ENCODE measurements around the gene SPON1.
"Not testable (repeated sequence)": the region's sequence is repeated elsewhere in the genome, so short reads cannot be mapped to it uniquely, and the experiment has no call there.

SPON1 gene

DNA sequence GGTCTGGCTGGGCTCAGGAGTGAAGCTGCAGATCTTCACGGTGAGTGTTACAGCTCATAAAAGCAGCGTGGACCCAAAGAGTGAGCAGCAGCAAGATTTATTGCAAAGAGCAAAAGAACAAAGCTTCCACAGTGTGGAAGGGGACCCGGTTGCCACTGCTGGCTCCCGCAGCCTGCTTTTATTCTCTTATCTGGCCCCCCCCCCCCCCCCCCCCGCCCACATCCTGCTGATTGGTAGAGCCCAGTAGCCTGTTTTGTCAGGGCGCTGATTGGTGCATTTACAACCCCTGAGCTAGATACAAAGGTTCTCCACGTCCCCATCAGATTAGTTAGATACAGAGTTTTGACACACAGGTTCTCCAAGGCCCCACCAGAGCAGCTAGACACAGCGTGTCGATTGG lies 128.1 kb downstream of the SPON1 start:
- not testable (repeated sequence) for DNase-seq

DNA sequence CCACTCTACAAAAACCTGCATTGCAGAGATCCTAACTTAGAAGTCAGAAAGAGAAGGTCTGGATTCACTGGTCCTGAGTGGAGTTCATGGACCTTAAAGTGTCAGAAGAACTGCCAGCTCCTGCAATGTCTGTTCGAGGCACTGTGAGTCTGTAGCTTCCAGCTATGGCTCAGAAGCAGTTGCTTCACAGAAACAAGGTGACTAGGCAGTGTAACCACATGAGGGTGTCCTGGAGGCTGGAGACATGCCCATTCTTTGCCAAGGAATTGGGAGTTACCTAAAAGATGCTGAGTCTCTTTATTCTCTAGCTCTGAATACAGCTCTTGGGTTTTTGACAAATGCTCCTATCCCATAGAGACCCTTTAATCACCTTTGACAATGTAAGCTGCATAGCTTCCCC lies 130.5 kb downstream of the SPON1 start:
- no peak for DNase-seq

DNA sequence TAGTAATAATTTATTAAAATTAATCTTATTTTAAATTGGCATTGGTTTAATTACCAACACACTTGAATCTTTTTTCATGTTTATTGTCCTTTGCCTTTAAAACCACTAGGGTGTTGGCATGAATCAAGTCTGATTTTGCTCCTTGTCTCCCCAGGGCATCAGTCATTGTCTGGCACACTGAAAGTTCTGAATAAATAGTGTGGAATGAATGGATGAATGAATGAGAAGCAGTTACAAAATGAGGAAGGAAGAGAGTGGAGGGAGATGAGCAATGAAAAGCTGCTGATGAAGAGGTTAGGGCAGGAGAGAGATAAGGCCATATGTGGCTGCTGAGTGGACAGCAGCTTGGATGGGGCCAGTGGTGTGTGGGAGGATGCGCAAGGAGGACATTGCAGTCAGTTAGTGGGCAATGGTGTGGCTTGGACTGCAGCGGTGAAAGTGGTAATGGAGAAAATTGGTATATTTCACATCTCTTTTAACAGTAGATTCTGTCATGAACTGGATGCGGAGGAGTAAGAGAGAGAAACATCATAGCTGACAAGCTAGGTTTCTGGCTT lies 132.0 kb downstream of the SPON1 start:
- no peak for DNase-seq

DNA sequence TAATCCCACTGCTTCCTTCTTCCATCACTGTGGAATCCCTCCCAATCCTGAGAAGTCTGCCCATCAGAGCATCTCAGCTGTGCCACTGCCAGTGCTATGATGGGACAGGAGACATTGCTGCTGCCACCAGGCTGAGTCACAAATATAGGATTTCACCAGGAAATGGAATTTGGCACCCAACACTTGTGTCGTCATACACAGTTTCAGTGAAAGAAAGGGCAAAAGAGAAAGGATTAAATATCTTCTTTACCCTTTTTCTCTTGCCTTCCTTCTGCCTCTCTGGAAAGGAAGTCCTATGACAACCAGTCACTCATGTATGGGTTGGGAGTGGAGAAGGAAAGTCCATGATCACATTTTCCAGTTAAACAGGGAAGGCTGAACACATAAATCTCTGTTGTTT lies 133.4 kb downstream of the SPON1 start:
- no peak for DNase-seq

DNA sequence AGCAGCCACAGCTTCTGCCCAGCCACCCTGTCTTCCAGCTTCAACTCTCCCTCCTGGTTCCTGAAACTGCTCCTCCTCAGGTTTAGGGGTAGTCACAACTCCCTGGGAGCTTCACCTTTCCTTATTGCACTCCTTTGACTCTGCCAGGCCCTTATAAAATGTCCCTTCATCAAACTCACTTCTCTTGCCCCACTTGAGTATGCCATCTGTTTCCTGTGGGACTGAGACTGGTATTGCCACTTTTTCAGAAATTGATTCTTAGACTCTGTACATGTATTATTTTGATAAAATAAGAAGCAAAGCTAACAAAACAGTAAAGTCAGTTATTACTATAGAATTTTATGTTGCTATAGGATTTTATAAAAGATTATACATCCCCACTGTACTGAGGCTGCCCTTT lies 134.1 kb downstream of the SPON1 start:
- DNase-seq, result no peak

DNA sequence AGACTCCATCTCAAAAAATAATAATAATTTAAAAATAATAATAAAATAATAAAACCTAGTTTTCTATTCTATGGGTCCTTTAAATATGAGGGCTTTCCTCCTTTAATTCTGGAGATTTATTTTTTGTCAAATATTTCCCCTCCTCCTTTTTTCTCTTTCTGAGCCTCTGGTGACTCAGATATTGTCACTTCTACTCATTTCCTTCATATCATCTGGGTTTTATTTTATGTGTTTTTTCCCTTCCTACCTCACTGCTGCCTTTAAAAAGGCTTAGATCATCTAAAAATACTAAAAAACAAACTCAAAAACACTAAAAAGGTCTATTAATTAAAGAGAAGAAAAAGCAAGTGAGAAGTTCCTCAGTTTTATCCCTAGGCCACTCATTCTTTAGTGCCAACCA lies 138.9 kb downstream of the SPON1 start:
- DNase-seq, result no peak

DNA sequence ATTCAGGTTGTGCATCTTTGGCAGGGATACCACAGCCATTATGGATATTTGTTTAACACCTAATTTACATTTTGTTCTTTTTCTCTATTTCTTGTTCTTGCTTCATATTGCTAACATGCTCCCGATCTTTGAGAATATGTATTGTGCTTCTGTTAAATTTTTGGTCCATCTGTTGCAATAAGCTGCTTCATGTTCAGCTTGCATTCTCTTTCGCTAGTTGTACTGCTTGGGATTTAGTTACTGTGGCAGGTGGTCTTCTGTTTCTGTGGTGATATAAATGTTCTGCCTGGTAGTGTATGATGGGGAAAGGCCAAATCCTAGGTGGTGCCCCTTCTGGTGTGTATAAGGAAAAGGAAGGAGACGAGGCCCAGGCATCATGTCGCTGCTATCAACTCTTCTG lies 140.2 kb downstream of the SPON1 start:
- no peak for DNase-seq

DNA sequence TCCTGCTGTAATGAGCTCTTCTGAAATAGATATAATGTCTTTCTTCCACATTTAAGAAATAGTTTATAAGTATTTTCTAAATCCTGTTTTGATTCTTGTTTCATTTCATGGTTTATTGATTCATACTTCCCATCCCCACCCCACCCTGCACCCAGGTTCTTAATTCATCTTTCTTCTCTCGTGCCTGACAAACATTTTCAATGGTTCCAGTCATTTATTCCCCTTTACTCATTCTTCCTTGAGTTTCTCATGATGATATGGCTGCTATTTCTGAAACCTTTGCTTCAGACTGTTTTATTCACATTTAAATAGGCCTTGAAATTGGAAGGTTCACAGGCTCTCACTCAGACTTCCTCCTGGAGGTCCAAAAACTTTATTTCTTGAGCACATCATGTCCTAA lies 142.9 kb downstream of the SPON1 start:
- DNase-seq, result no peak

DNA sequence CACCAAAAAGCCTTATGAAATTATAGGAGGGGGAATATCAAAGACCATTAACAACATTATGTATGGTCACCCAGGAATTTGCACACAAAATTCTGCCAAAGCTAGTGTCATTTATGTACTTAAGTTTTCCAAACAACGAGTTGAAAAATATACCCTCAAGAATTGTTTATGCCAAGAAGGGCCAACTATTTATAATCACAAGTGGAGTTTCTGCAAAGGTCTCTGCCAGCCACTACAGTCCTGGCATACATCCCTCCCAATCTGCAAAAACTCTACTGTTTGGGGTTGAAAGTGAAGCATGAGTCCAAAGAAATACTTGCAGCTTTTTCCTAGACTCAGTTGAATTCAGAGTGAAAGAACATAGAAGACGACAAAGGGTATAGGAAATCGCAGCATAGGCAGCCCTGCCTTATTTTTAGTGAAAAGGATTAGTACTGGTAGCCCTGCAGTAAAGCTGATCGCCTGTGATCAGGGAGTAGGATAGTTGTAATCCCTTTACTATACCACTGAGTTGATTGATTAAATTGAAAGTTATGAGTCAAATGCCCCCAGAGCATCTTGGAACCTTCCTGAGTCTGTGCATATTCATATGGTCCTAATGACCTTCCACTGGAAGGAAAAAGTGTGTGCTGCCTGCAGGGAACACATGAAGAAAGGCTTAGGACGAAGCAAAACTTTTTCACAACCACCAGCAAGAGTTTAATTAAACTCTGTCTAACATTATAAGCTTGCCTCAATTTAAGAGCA lies 144.0 kb downstream of the SPON1 start:
- no peak for DNase-seq

DNA sequence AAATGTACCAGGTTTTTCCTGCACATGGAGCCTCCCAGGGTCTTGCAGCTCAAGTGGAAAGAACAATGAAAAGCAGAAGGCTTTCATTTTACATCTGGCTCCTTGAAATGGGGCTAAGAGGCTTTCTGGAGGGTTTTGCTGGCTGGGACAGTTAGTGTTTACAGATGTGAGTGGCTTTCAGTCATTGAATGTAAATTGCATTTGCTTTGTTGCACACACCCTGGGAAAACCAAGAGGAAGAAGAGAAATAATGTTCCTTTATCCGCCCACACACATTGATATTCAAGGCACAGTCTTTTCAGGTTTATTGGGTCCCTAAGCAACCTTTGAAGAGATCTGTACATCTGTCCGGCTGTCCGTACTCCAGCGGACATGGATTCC lies 144.5 kb downstream of the SPON1 start:
- DNase-seq, result no peak

DNA sequence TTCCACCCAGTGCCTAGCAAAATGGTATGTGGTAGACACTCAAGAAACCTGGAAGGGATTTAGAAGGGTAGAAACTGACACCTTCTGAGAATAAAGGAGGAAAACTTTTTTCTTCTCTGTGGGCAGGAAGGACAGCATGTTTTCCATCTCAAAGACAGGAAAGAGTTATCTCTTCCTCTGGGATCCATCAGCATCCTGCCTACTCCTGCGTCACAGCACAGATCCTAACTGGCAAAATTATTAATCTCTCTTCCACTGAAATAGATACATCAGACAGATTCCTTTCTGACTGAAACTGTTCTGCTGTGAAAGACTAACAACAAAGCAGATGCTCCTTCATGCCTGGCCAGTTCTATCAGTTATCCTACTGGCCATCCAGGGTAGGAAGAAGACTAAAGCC lies 147.2 kb downstream of the SPON1 start:
- DNase-seq, result no peak

DNA sequence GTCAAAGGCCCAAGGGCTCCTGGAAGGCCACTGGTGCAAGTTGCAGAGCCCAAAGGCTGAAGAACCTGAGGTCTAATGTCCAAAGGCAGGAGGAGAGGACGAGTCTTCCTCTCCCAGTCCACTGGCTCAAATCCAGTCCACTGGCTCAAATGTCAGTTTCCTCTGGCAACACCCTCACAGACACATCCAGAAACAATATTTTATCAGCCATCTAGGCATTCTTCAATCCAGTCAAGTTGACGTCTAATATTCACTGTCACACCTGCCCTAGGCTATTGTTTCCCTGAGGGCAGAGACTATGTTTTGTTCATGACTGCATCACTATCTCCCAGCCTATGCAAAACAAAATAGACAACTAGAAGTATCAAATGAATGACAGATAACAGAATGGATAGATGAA lies 148.1 kb downstream of the SPON1 start:
- no peak for DNase-seq

DNA sequence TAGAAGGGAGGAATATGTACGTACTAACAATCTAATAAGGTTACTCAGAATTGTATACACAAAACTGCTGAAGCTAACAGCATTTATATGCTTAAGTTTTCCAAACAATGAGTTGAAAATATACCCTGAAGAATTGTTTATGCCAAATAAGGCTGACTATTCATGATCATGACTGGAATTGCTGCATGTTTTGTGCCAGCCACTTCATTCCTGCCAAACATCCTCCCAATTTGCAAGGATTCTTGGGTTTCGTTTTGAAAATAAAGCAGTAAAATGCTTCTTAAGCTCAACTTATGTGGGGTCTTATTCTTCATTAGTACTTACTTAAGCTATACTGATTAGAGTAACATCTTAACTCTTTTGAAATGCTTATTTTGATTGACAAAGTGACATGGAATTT lies 149.0 kb downstream of the SPON1 start:
- no peak for DNase-seq

DNA sequence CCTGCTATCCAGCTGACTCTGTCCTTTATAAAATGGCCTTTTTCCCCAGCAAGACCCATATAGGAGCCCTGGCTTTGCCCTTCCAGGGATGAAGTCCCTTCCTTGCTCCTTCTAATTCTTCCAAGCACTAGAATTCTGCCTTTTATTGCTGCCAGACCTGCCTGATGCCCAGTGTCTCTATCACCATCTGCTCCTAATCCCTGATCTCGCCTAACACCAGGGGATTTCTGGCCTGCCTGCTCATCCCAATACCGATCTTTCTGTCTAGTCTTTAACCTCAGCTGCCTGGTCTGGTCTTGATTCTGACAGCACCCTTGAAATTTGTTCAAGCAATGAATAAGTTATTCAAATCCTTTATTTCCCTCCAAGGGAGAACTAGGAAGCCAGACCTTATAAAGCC lies 150.2 kb downstream of the SPON1 start:
- DNase-seq, result no peak

DNA sequence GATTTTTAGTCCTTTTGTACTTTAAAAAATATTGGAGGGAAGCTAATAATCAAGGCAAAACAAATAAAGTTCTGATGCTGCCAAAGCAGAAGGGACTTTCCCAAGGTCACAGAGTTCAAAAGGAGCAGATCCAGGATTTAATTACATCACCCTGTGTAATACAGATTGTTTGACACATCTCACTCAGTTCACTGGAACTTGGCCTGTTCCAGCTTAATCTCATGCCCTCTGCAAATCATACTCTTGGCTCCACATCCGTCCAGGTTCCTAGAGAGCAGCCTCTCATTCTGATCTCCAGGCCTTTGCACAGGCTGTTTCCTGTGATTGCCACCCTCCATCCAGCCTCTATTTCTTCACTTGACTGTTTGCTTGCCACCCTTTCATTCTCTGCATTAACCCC lies 151.7 kb downstream of the SPON1 start:
- no peak for DNase-seq

DNA sequence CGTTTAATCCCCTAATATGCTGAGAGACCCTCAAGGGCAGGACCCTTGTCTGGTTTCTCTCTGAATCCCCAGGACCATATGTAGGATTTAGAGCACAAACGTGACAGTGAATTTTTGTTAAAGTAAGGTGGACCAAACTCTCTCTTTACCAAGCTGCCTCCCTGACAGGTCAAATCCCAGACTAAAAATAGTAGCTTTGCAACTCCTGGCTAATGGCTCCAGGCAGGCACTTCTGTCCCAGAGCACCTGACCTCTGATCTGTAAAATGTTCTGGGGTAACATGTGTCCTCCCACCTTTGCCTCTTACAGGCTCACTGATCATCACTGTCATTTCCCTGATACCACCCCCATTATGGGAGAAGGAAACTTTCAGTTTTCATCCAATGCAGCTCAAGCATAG lies 152.3 kb downstream of the SPON1 start:
- DNase-seq, result no peak

DNA sequence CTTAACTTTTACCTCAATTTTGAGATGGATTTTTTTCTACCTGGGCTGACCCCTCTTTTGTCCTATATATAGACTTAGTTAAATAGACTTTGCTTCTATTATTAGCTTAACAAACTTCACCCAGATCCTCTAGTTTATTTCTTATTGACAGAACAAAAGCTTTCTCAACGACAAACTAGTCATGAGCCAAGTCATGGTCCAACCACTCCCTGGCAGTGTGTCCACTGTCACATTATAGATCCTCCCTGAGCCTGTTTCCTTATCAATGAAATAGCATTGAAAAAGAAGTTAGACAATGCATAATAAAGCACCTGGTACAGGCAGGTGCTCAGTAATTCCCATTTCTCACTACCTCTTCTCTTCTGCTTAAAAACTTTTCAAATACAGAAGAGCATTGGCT lies 155.1 kb downstream of the SPON1 start:
- no peak for DNase-seq

DNA sequence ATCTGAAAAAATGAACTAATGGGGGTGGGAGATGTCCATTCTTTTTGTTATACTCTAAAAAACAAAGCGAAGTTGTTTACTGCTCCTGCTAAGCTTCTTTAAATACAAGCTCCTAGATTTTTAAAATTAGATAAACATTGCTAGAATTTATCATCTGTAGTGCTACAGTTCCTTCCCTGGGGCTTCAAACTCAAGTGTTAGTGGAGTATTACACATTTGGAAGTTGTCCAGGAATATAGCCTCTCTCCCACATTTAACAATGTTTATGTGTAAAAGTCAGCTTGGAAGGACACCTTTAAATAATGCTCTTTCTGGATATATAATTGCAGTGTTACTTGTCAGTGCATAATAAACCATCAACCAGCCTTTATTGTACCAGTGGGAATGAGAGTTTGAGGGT lies 155.5 kb downstream of the SPON1 start:
- no peak for DNase-seq

DNA sequence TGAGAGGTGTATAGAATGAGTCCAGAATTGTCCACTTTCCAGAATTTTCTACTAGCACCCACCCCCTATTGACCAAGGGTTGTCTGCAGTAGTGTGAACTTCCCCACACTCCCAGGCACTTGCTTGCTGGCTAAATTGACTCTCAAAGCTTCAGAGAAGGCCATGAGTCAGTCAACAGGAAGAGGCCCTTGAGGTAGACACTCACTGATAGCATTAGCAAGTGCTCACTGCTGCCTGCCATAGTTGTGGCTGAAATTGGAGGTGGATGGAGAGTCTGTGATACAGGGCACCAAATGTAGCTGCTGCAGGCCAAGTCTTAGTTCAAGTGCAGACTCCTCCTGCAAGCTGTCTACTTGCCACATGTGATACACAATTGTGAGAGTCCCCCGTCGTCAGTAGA lies 156.8 kb downstream of the SPON1 start:
- no peak for DNase-seq

DNA sequence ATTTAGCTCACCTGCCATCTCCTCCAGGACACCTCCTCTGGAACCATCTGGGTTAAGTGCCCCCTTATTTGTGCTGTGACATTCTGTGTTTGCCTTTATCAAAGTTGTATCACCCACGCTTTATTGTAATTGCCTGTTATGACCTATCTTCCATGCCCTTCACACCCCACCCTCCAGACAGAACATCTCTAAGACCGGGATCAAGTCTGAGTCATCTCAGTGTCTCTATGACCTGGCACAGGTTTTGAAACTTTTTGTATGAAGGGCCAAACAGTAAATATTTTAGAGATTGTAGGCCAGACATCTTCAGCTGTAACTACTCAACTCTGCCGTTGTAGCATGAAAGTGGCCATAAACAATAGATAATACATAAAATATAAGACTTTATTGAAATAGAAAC lies 161.8 kb downstream of the SPON1 start:
- no peak for DNase-seq

DNA sequence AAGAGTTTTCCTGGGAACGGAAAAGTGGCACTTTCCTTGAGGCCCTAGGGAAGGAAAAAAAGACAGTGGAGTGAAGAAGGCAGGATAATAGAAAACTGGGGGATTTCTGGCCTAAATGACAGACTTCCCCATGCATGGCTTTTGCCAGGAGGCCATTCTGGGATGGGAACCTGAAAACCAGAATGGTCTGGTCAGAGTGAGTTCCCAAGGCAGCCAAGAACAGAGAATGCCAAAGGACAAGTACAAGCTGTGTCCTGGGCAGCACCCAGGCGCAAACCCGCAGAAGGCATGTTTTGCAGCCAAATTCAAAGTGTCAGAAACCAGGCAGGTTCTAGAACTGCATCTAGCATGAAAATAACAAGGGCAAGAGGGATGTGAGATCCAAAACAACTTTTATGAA lies 162.4 kb downstream of the SPON1 start:
- DNase-seq, result no peak

DNA sequence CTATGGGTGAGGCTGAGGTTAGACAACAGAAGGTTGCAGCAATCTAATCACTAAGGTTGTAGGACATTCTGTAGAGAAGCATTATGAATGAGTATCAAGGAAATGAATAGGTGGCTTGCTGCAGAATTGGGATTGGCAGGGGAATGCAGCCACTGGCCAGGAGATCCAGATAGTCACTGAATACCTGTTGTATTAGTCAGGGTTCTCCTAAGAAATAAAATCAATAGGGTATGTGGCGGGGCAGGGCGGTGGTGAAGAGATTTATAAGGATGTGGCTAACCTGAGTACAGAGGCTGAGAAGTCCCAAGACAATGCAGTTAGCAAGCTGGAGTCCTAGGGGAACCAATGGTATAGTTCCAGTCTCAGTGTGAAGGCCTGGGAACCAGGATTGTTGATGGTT lies 163.0 kb downstream of the SPON1 start:
- DNase-seq, result no peak

DNA sequence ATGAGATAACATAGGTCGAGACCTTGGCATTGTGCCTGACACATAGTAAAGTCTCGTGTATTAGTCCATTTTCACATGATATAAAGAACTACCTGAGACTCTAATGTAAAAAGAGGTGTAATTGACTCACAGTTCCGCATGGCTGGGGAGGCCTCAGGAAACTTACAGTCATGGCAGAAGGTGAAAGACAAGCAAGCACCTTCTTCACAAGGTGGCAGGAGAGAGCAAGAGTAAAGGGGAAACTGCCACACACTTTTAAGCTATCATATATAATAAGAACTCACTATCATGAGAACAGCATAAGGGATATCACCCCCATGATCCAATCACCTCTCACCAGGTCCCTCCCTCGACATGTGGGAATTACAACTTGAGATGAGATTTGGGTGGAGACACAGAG lies 165.2 kb downstream of the SPON1 start:
- no peak for DNase-seq

DNA sequence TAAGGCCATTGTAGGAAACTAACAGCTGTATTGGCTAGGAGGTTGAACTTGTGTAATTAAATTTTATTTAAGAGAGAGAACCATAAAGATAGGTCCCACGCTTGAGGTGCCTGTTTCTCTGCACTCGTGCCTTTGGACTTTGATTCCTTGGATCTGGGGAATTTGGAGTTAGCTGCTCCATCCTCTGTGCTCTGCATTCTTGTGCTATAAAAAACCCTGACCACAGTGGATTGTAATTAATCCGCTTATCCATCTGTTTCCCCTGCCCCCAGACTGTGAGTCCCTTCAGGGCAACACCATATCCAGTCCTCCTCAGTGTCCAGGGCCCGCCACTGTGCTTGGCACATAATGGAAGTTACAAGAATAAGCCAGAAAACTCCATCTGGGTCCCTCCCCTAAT lies 169.8 kb downstream of the SPON1 start:
- DNase-seq, result no peak

DNA sequence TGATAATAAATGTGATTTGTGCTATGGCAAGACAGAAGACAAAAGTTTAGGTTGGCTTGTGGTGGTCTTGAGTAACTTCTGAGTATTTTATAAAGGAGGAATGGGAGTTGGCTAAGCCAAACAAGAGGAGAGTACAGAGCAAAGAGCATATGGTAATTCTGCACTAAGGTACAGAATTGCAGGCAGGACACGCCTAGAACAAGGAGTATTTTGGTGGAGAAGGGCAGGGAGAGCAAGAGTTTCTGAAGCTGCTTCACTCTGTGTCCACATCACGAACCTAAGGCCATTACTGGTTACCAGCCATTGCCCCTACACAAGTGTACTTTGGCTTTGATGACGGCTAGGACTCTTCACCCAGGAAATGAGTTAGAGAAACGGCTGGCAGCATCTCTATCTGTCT lies 170.9 kb downstream of the SPON1 start:
- no peak for DNase-seq
